T-cell (primary cell): ENCODE data around the gene IL36RN. TPM values are rescaled to one million over a fixed set of nuclear protein-coding genes. Genes with fewer than 3 reads are reported as not detected.

Experiments
- ATAC-seq, 4 experiments: fragments of 200-7000 bp in 3 of 4; fragments of 150-1000 bp in 1 of 4; cut with Tn5 transposase; replicated peaks in 1 of 4; 1 replicate in 3 of 4; 2 replicates in 1 of 4; pipeline ENCODE4 v1.10.0; 2021; ENCODE audit warnings: moderate library complexity in 3 of 4, mild to moderate bottlenecking in 2 of 4, moderate number of reproducible peaks in 1 of 4
- CTCF ChIA-PET, 2 donors: fragments of 300-600 bp; sonication (Branson Sonifier 250); formaldehyde crosslinking; loops; one replicate each; lab custom pipeline; 2022; ENCODE audit warnings: antibody characterized with exemption in 2 of 2; lab: Charles Lee
- POLR2A ChIA-PET, 2 donors: fragments of 300-600 bp; sonication (Branson Sonifier 250); formaldehyde crosslinking; loops; one replicate each; lab custom pipeline; 2022; ENCODE audit warnings: antibody characterized with exemption in 2 of 2; lab: Charles Lee
- DNase-seq, 35 experiments: peaks; one replicate each; pipeline versions ENCODE4 v3.0.0 to v3.0.0-alpha.2; 2013 to 2023
- H3K27ac ChIP-seq: one replicate; pipeline ENCODE4 v1.5.1; 2013; ENCODE audit warnings: low read length
- H3K27me3 ChIP-seq, 2 experiments: replicated peaks in 1 of 2; 1 replicate in 1 of 2; 2 replicates in 1 of 2; pipeline versions ENCODE4 v1.6.1 to v1.7.0; 2013; ENCODE audit warnings: low read length in 1 of 2, mixed read lengths in 1 of 2; ENCODE audit not compliant: control insufficient read depth in 2 of 2, insufficient read depth in 2 of 2; ENCODE audit errors: extremely low read depth in 1 of 2
- H3K36me3 ChIP-seq, 2 donors: 1 replicate in 1 of 2; 2 replicates in 1 of 2; pipeline versions ENCODE4 v1.6.1 to v1.7.0; 2013; ENCODE audit warnings: low read length in 1 of 2; ENCODE audit not compliant: control insufficient read depth in 2 of 2, insufficient read depth in 1 of 2; ENCODE audit errors: extremely low read depth in 1 of 2
- H3K4me1 ChIP-seq, 2 experiments: 1 replicate in 1 of 2; 2 replicates in 1 of 2; pipeline versions ENCODE4 v1.6.1 to v1.7.0; 2013; ENCODE audit warnings: low read length in 2 of 2, mixed read lengths in 1 of 2; ENCODE audit not compliant: insufficient read depth in 2 of 2, control insufficient read depth in 1 of 2; ENCODE audit errors: extremely low read depth in 1 of 2
- H3K4me3 ChIP-seq, 2 donors: 1 replicate in 1 of 2; 2 replicates in 1 of 2; pipeline versions ENCODE4 v1.5.1 to v1.7.0; 2013; ENCODE audit warnings: mild to moderate bottlenecking in 2 of 2, low read length in 1 of 2, moderate library complexity in 1 of 2; ENCODE audit not compliant: control insufficient read depth in 1 of 2; ENCODE audit errors: extremely low read depth in 1 of 2
- H3K9me3 ChIP-seq: 2 replicates; pipeline ENCODE4 v1.7.0; 2013
- H3K27ac Mint-ChIP-seq, 2 donors: one replicate each; pipeline ENCODE4 v1.8.0; 2020 to 2021; ENCODE audit warnings: mild to moderate bottlenecking in 2 of 2, mixed read lengths in 2 of 2
- H3K27me3 Mint-ChIP-seq, 2 donors: one replicate each; pipeline ENCODE4 v1.8.0; 2021 to 2022; ENCODE audit warnings: mixed read lengths in 2 of 2
- H3K36me3 Mint-ChIP-seq: one replicate; pipeline ENCODE4 v1.8.0; 2021; ENCODE audit warnings: mixed read lengths
- H3K4me1 Mint-ChIP-seq, 3 donors: one replicate each; pipeline ENCODE4 v1.8.0; 2020 to 2022; ENCODE audit warnings: mixed read lengths in 3 of 3, mild to moderate bottlenecking in 1 of 3
- H3K4me3 Mint-ChIP-seq, 3 donors: one replicate each; pipeline ENCODE4 v1.8.0; 2020 to 2022; ENCODE audit warnings: mild to moderate bottlenecking in 3 of 3, mixed read lengths in 3 of 3, moderate library complexity in 3 of 3
- H3K9me3 Mint-ChIP-seq, 3 donors: one replicate each; pipeline ENCODE4 v1.8.0; 2020 to 2022; ENCODE audit warnings: mixed read lengths in 3 of 3
- whole genome bisulfite sequencing: methylation state at CpG from one replicate; pipeline ENCODE4 v1.1.5; 2013; ENCODE audit warnings: missing lambda C conversion rate; ENCODE audit not compliant: insufficient coverage; 5-methylcytosine and 5-hydroxymethylcytosine counted together
- total RNA-seq, 35 experiments: library from RNA in 6 of 35; stranded (reverse) in 6 of 35; fragments of 120-200 nt in 1 of 35; gene quantifications; one replicate each; pipeline versions ENCODE4 v1.2.1 to v1.2.4 and lab custom pipeline; 2013 to 2026

Gene IL36RN
- total RNA-seq, 5 donors from 2014 or later (not counting 1 experiment from before 2014, with no cell fraction given), result not detected

DNA sequence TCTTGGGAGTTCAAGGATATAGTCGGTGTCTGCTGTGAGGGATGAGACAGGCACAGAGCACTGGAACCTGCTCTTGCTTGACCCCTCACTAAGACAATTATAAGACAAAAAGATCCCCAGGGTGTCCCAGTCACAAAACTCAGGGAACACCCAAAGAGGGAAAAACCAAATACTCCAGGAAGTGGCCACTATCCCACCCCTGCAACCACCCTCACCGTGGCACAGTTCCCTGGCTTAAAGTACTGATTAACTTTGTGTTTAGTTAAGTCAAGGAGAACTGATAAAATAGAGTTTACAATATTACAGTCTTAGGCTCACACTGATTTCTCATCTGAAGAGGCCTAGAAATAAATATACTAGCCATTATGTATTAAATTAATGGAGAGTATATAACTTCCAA, 19.8 kb upstream of the IL36RN start:
- ChIA-PET POLR2A (no interaction called here), CTCF (no interaction called here)
- H3K4me3 Mint-ChIP-seq, result no peak overlapping the region
- H3K4me3 ChIP-seq, result no peak overlapping the region
- no peaks in the 10 kb centered on the region for H3K36me3 ChIP-seq
- H3K27me3 Mint-ChIP-seq, result peaks cover 4 to 9% of the 10 kb centered on the region in 2 donors
- ATAC-seq (no peak), DNase-seq (no peak)
- peak overlapping the region in 1 of 2 donors; percentile 57 for H3K27ac Mint-ChIP-seq
- H3K27ac ChIP-seq, result no peak overlapping the region
- no CpG with 5 or more reads among the region's 2 CpGs for WGBS
- peaks cover 0 to 3% of the 10 kb centered on the region in 2 experiments for H3K27me3 ChIP-seq
- no peaks in the 10 kb centered on the region for H3K9me3 Mint-ChIP-seq
- H3K9me3 ChIP-seq, result no peaks in the 10 kb centered on the region
- peaks cover 0 to 6% (median 0%) of the 10 kb centered on the region in 3 donors for H3K4me1 Mint-ChIP-seq
- H3K36me3 Mint-ChIP-seq, result no peaks in the 10 kb centered on the region
- H3K4me1 ChIP-seq, result no peaks in the 10 kb centered on the region

GRCh38 chr2:113039719-113040118, 19.3 kb upstream of the IL36RN start:
- ChIA-PET POLR2A (no interaction called here), CTCF (no interaction called here)
- Histone ChIP-seq H3K27me3 (peaks cover 0 to under 1% of the 10 kb centered on the region in 2 experiments), H3K4me1 (no peaks in the 10 kb centered on the region), H3K9me3 (no peaks in the 10 kb centered on the region), H3K27ac (no peak overlapping the region), H3K4me3 (no peak overlapping the region), H3K36me3 (no peaks in the 10 kb centered on the region)
- DNase-seq, result no peak
- ATAC-seq, result no peak
- no peaks in the 10 kb centered on the region for H3K9me3 Mint-ChIP-seq
- no peak overlapping the region for H3K4me3 Mint-ChIP-seq
- peaks cover 4 to 9% of the 10 kb centered on the region in 2 donors for H3K27me3 Mint-ChIP-seq
- no peak overlapping the region for H3K27ac Mint-ChIP-seq
- 53% methylated on average over 3 of the region's 5 CpGs for WGBS
- H3K36me3 Mint-ChIP-seq, result no peaks in the 10 kb centered on the region
- H3K4me1 Mint-ChIP-seq, result peaks cover 0 to 6% (median 0%) of the 10 kb centered on the region in 3 donors

GRCh38 chr2:113041871-113042270, 17.1 kb upstream of the IL36RN start:
- ChIA-PET POLR2A (no interaction called here), CTCF (no interaction called here)
- H3K27me3 Mint-ChIP-seq, result peaks cover 1 to 11% of the 10 kb centered on the region in 2 donors
- H3K4me1 Mint-ChIP-seq, result peaks cover 0 to 6% (median 0%) of the 10 kb centered on the region in 3 donors
- ATAC-seq, result no peak
- no peak overlapping the region for H3K27ac Mint-ChIP-seq
- no peak overlapping the region for H3K4me3 Mint-ChIP-seq
- no peak overlapping the region for H3K27ac ChIP-seq
- WGBS, result 38% methylated on average over 1 of the region's 5 CpGs
- no peaks in the 10 kb centered on the region for H3K36me3 Mint-ChIP-seq
- no peaks in the 10 kb centered on the region for H3K27me3 ChIP-seq
- H3K36me3 ChIP-seq, result no peaks in the 10 kb centered on the region
- no peaks in the 10 kb centered on the region for H3K4me1 ChIP-seq
- DNase-seq, result peak in 1 of 35 experiments; percentile 8
- H3K9me3 ChIP-seq, result no peaks in the 10 kb centered on the region
- no peak overlapping the region for H3K4me3 ChIP-seq
- H3K9me3 Mint-ChIP-seq, result no peaks in the 10 kb centered on the region

GRCh38 chr2:113046465-113046864, 12.5 kb upstream of the IL36RN start:
- Histone ChIP-seq H3K27me3 (peaks cover 0 to 6% of the 10 kb centered on the region in 2 experiments), H3K36me3 (no peaks in the 10 kb centered on the region), H3K27ac (no peak overlapping the region), H3K9me3 (no peaks in the 10 kb centered on the region), H3K4me1 (no peaks in the 10 kb centered on the region), H3K4me3 (no peak overlapping the region)
- no peak for ATAC-seq
- H3K27ac Mint-ChIP-seq, result no peak overlapping the region
- no peak overlapping the region for H3K4me3 Mint-ChIP-seq
- no peak for DNase-seq
- H3K27me3 Mint-ChIP-seq, result peaks cover 0 to 4% of the 10 kb centered on the region in 2 donors
- H3K4me1 Mint-ChIP-seq, result no peaks in the 10 kb centered on the region
- no CpG with 5 or more reads among the region's 5 CpGs for whole genome bisulfite sequencing
- POLR2A ChIA-PET, result no interaction called here
- H3K36me3 Mint-ChIP-seq, result no peaks in the 10 kb centered on the region
- no peaks in the 10 kb centered on the region for H3K9me3 Mint-ChIP-seq
- CTCF ChIA-PET, result no interaction called here

DNA sequence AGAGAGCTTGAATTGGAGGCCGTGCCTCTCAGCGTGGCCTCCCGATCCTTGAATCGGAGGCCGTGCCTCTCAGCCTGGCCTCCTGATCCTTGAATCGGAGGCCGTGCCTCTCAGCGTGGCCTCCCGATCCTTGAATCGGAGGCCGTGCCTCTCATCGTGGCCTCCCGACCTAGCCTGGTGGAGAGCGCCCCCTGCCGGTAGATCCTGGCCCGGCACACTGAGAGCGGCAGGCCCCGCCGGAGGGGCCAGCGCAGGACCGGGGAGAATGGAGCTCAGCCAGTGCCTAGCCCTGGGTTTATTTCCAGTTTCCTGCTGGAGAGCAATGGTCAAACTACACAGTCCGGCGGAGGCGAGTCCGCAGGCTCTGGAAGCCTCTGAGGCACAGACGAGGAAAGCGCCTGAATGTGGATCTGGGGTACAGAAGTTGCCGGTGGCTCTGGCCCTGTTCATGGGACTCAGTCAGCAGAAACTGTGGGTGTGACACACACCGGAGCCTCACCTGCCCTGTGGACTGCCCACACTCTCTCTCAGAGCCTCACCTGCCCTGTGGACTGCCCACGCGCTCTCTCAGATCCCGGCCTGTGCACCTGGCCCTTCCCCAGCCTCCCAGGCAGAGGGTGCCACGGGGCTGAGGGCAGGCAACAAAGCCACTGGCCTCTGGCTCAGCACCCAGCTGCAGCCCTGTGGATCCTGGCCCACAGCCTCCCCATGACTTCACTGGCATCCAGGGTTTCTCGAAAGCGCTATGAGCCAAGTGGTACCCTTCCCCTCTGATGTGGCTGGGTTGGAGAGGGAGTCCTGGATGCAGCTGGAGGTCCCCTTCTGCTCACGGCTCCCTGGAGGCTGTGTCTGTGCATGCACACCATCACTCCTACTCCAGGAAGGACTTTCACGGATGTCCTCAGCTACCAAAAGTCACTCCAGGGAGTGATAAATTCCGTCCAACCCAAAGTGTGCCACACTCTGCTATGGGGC, 7.8 kb upstream of the IL36RN start:
- WGBS, result 95% methylated on average over 35 of the region's 38 CpGs
- ATAC-seq, result no peak
- POLR2A ChIA-PET, result no interaction called here

GRCh38 chr2:113052396-113052917, 6.5 kb upstream of the IL36RN start, which contains the start of gene IL36B:
TSS of gene IL36B (minus strand) at chr2:113052867.
- peaks cover 9 to 27% (median 14%) of the 10 kb centered on the region in 3 donors for H3K9me3 Mint-ChIP-seq
- H3K4me1 Mint-ChIP-seq, result no peaks in the 10 kb centered on the region
- no peak for DNase-seq
- peaks cover 0 to 2% of the 10 kb centered on the region in 2 donors for H3K27me3 Mint-ChIP-seq
- H3K36me3 Mint-ChIP-seq, result peaks cover 3% of the 10 kb centered on the region
- H3K36me3 ChIP-seq, result no peaks in the 10 kb centered on the region
- H3K9me3 ChIP-seq, result no peaks in the 10 kb centered on the region
- H3K4me1 ChIP-seq, result no peaks in the 10 kb centered on the region
- no peak within 1 kb of the TSS for H3K4me3 Mint-ChIP-seq
- H3K27ac Mint-ChIP-seq, result no peak within 1 kb of the TSS
- no peak within 1 kb of the TSS for H3K27ac ChIP-seq
- CTCF ChIA-PET, result interaction anchor here in 1 of 2 donors (1.5 kb wide), 1 partner anchor 28 kb away, joined by 3 read pairs; no protein-coding TSS in a partner anchor
- no peak for ATAC-seq
- WGBS, result 100% methylated on average over 2 of the region's 6 CpGs
- H3K4me3 ChIP-seq, result no peak within 1 kb of the TSS
- POLR2A ChIA-PET, result no interaction called here
- H3K27me3 ChIP-seq, result peaks cover 0 to 11% of the 10 kb centered on the region in 2 experiments

More for the DNA sequence above, 7.8 kb upstream of the IL36RN start:
- Mint-ChIP-seq H3K27ac (no peak overlapping the region), H3K4me3 (no peak overlapping the region), H3K4me1 (no peaks in the 10 kb centered on the region), H3K9me3 (peaks cover 9 to 24% (median 14%) of the 10 kb centered on the region in 3 donors), H3K27me3 (peaks cover 0 to 4% of the 10 kb centered on the region in 2 donors), H3K36me3 (peaks cover 3% of the 10 kb centered on the region)
- Histone ChIP-seq H3K27ac (no peak overlapping the region), H3K9me3 (no peaks in the 10 kb centered on the region), H3K4me1 (no peaks in the 10 kb centered on the region), H3K36me3 (no peaks in the 10 kb centered on the region), H3K27me3 (peaks cover 0 to 11% of the 10 kb centered on the region in 2 experiments), H3K4me3 (no peak overlapping the region)
- peak in 1 of 35 experiments; percentile 2 for DNase-seq
- CTCF ChIA-PET, result interaction anchor here (0.5 to 0.7 kb wide), 2 partner anchors 38 to 151 kb away, joined by 3 to 4 read pairs; no protein-coding TSS in a partner anchor
